Anterior cingulate cortex (tissue), 58 donors: ENCODE data around the gene GPR4.

ENCODE experiments used
- DNase-seq, 58 donors: peaks; one replicate each; lab custom pipeline; 2025; lab: John Stamatoyannopoulos, UW

Gene GPR4

GRCh38 chr19:45560038-45560437, 42.0 kb downstream of the GPR4 start:
- DNase-seq = no peak

DNA sequence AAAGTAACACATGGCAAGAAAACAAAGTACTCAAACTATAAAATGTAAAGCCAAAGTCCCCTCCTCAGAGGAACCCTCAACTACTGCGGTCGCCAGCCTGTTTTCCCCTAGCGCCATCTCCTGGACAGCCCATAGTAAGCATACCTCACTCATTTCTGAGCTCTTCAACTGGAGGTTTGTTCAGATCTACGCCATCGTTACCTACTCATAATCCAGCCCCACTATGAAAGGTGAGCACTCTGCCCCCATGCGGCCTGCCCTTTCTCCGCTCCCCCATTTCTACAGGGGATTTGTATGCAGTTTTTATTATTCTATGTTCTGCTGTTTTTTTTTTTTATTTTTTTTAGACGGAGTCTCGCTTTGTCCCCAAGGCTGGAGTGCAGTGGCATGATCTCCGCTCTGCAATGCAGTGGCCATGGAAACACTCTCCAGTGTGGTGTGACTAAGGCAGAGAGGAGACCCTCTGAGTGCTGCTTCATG, 43.6 kb downstream of the GPR4 start:
- peak in 36 of 58 donors; percentile 3 to 65 (median 22) for DNase-seq

- no peak for DNase-seq
Measured at GRCh38 chr19:45556835-45557234, 45.2 kb downstream of the GPR4 start.

- no peak for DNase-seq
Measured at GRCh38 chr19:45554481-45554880, 47.5 kb downstream of the GPR4 start.

- DNase-seq = peak in 11 of 58 donors; percentile 3 to 47 (median 9)
Measured at GRCh38 chr19:45553464-45553863, 48.5 kb downstream of the GPR4 start.

DNA sequence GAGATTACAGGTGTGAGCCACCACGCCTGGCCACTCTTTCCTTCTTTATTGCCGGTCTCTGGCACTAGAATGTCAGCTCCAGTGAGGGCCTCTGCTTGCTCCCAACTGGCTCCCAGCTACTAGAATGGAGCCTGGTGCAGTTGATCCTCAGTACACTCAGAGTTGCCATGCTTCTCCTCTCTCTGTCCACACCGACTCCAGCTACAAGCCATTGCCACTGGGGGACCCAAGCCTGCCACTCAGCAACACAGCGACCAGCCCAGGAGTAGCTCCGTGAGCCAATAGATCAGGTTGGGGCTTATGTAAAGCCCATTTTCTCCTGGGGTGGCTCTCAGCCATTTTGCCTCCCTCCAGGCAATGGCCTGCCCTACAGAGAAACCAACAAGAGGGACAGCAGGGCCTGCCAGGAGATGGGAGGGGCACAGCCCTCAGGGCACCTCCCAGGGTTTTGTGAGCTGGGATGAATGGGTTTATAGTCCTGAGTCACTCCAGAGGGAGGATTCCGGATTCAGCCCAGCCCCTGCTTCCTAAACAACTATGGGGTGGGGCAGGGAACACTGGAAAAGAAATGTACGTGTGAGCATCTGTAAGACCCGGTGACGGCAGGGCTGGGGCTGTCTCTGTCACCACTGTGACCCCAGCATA, 53.9 kb downstream of the GPR4 start:
- DNase-seq = peak in 1 of 58 donors; percentile 4

DNA sequence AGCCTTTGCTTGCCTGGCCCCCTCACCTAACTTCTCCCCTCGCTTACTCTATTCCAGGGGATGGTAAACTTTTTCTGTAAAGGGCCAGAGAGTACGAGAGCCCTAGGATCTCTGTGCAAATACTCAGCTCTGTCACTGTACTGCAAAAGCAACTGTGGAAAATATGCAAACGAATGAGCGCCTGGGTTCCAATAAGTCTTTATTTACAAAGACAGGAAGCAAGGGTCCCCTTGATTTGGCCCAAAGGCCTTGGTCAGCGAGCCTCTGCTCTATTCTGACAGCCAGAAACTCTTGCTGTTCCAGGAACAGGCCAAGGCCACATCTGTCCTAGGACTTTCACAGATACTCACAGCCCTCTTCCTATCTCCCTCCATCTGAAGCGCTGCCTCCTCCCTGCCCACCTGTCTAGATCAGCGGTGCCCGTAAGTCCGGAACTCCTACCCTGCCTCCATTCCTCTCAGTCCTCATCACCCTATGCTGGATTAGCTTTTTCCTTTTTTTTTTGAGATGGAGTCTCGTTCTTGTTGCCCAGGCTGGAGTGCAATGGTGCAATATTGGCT, 54.7 kb downstream of the GPR4 start:
- DNase-seq = no peak

GRCh38 chr19:45542234-45542668, 59.8 kb downstream of the GPR4 start:
- DNase-seq = no peak
